MCF 10A (cell line): ENCODE measurements around the gene RCAN3. TPM values are rescaled to one million over a fixed set of nuclear protein-coding genes. Genes with fewer than 3 reads are reported as not detected.
"Not testable (repeated sequence)": the region's sequence is repeated elsewhere in the genome, so short reads cannot be mapped to it uniquely, and the experiment has no call there.

ENCODE experiments used
- BruUV-seq: library from RNA; stranded (reverse); fragments of 400-500 nt; replicated peaks from 2 replicates; lab custom pipeline; 2021; lab: Mats Ljungman, UMichigan
- CTCF ChIA-PET: fragments of 300-600 bp; sonication (Branson Sonifier 250); formaldehyde crosslinking; extraction: SDS; loops from one replicate; lab custom pipeline; 2021; ENCODE audit warnings: antibody characterized with exemption, inconsistent platforms; lab: Yijun Ruan, JAX
- POLR2A ChIA-PET: fragments of 300-600, 350-650 bp; sonication (Branson Sonifier 250); formaldehyde crosslinking; extraction: SDS; loops from one replicate; lab custom pipeline; 2020; ENCODE audit warnings: antibody characterized with exemption, inconsistent platforms; lab: Yijun Ruan, JAX
- DNase-seq: peaks from one replicate; pipeline ENCODE4 v3.0.0-alpha.2; 2018; ENCODE audit not compliant: unreplicated experiment
- H3K27ac Mint-ChIP-seq: one replicate; pipeline ENCODE4 v1.8.0; 2022; ENCODE audit warnings: mild to moderate bottlenecking, low read depth, mixed read lengths; ENCODE audit not compliant: unreplicated experiment
- H3K27me3 Mint-ChIP-seq: one replicate; pipeline ENCODE4 v1.8.0; 2022; ENCODE audit warnings: mixed read lengths; ENCODE audit not compliant: insufficient read depth, unreplicated experiment
- H3K36me3 Mint-ChIP-seq: one replicate; pipeline ENCODE4 v1.8.0; 2022; ENCODE audit warnings: mild to moderate bottlenecking, moderate library complexity, mixed read lengths; ENCODE audit not compliant: insufficient read depth, unreplicated experiment
- H3K4me1 Mint-ChIP-seq: one replicate; pipeline ENCODE4 v1.8.0; 2022; ENCODE audit warnings: mixed read lengths; ENCODE audit not compliant: insufficient read depth, unreplicated experiment
- H3K4me3 Mint-ChIP-seq: one replicate; pipeline ENCODE4 v1.8.0; 2022; ENCODE audit warnings: mild to moderate bottlenecking, moderate library complexity, mixed read lengths; ENCODE audit not compliant: unreplicated experiment
- H3K9me3 Mint-ChIP-seq: one replicate; pipeline ENCODE4 v1.8.0; 2022; ENCODE audit warnings: mixed read lengths; ENCODE audit not compliant: unreplicated experiment
- intact Hi-C: fragments of 100-400 bp; cut with micrococcal nuclease; formaldehyde crosslinking; loops from 2 replicates; pipeline ENCODE4 v1.14.1; 2022
- total RNA-seq: library from RNA; stranded (reverse); gene quantifications from 2 replicates; pipeline ENCODE4 v1.2.3, GENCODE V29; 2022
- TF ChIP-seq, protein P1 (sequence below): fragments of 200-600 bp; IDR thresholded peaks from one replicate; pipeline ENCODE4 v1.8.0; 2022; ENCODE audit warnings: antibody characterized with exemption, mild to moderate bottlenecking; ENCODE audit not compliant: unreplicated experiment

The RCAN3 gene
- total RNA-seq, 1 experiment from 2014 or later = 6.1 TPM

DNA sequence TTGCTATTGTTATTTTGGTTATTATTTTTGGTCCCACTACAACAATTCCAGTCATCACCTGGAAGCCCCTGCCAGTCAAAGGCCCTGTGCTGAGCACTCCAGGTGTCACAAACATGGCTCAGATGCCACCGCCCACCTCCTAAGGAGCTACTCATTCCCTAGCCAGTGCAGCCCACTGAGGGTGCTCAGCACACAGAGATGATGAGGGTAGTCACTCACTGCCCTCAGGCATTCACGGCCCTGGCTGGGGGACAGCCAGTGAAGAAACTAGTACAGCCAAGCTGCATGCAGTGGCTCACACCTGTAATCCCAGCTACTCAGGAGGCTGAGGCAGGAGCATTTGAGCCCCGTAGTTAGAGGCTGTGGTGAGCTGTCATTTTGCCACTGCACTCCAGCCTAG, 44.8 kb upstream of the RCAN3 start:
- H3K36me3 Mint-ChIP-seq = peaks cover 77% of the 10 kb centered on the region
- no peak overlapping the region for H3K4me3 Mint-ChIP-seq
- intact Hi-C loops = no loop called here
- ChIA-PET CTCF (interaction anchor here (0.6 to 1.4 kb wide), 3 partner anchors 43 to 146 kb away, joined by 3 to 6 read pairs (median 3); partner anchors contain the start of gene NIPAL3), POLR2A (no interaction called here)
- no peak overlapping the region for H3K27ac Mint-ChIP-seq
- TF ChIP-seq, protein P1, sequence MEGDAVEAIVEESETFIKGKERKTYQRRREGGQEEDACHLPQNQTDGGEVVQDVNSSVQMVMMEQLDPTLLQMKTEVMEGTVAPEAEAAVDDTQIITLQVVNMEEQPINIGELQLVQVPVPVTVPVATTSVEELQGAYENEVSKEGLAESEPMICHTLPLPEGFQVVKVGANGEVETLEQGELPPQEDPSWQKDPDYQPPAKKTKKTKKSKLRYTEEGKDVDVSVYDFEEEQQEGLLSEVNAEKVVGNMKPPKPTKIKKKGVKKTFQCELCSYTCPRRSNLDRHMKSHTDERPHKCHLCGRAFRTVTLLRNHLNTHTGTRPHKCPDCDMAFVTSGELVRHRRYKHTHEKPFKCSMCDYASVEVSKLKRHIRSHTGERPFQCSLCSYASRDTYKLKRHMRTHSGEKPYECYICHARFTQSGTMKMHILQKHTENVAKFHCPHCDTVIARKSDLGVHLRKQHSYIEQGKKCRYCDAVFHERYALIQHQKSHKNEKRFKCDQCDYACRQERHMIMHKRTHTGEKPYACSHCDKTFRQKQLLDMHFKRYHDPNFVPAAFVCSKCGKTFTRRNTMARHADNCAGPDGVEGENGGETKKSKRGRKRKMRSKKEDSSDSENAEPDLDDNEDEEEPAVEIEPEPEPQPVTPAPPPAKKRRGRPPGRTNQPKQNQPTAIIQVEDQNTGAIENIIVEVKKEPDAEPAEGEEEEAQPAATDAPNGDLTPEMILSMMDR = no peak
- H3K4me1 Mint-ChIP-seq = peaks cover 6% of the 10 kb centered on the region
- BruUV-seq = no TSS peak
- no peak for DNase-seq
- H3K27me3 Mint-ChIP-seq = no peaks in the 10 kb centered on the region
- no peaks in the 10 kb centered on the region for H3K9me3 Mint-ChIP-seq

DNA sequence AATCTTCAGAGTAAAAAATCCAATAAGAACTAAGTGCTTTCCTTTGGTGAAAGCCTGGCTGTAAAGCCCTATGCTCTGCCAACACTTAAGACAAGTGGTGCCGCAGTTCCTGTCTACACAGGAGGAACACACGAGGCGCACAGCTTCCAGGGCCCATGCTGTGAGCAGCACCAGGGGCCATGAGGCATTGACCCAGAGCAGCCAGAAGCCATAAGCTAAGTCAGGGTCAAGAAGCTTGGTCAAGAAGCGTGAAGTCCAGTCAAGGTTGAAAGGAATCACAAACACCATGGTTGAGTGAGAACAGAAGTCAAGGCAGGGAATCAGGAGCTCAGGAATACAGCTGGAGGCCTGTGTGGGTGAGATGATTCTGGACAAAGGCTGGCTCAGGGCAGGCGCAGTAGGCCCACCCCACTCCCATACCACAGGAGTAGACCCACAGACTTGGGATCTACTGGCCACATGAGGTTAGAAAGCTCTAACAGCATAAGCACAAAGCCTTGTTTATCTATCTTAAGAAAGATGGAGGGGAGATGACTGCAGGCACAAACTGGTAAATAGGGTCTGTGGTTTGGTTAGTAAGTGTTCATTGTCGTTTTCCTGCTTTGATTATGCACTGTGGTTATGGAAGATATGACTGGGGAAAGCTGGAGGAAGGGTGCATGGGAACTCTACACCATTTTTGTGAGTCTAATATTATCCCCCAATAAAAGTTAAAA, 42.9 kb upstream of the RCAN3 start:
- POLR2A ChIA-PET = no interaction called here
- BruUV-seq = no TSS peak
- TF ChIP-seq, protein P1 = no peak
- Mint-ChIP-seq H3K4me3 (no peak overlapping the region), H3K27ac (no peak overlapping the region), H3K27me3 (no peaks in the 10 kb centered on the region), H3K9me3 (no peaks in the 10 kb centered on the region), H3K4me1 (peaks cover 6% of the 10 kb centered on the region), H3K36me3 (peaks cover 74% of the 10 kb centered on the region)
- intact Hi-C loops = no loop called here
- DNase-seq = no peak
- CTCF ChIA-PET = no interaction called here

DNA sequence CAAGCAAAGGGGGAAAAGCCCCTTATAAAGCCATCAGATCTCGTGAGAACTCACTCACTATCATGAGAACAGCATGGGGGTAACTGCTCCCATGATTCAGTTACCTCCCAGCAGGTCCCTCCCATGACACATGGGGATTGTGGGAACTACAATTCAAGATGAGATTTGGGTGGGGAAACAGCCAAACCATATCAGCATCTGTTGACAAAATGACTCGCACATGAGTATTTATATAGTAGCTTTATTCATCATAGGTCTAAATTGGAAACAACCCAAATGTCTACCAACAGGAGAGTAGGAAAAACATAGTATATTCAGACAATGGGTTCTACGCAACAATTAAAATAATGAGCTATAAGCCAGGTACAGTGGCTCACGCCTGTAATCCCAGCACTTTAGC, 40.5 kb upstream of the RCAN3 start:
- H3K27me3 Mint-ChIP-seq, H3K9me3 Mint-ChIP-seq, intact Hi-C loops, BruUV-seq, POLR2A ChIA-PET, H3K27ac Mint-ChIP-seq, H3K4me3 Mint-ChIP-seq, CTCF ChIA-PET, H3K4me1 Mint-ChIP-seq: not testable (repeated sequence)
- peak; percentile 14 for DNase-seq
- peaks cover 71% of the 10 kb centered on the region for H3K36me3 Mint-ChIP-seq

DNA sequence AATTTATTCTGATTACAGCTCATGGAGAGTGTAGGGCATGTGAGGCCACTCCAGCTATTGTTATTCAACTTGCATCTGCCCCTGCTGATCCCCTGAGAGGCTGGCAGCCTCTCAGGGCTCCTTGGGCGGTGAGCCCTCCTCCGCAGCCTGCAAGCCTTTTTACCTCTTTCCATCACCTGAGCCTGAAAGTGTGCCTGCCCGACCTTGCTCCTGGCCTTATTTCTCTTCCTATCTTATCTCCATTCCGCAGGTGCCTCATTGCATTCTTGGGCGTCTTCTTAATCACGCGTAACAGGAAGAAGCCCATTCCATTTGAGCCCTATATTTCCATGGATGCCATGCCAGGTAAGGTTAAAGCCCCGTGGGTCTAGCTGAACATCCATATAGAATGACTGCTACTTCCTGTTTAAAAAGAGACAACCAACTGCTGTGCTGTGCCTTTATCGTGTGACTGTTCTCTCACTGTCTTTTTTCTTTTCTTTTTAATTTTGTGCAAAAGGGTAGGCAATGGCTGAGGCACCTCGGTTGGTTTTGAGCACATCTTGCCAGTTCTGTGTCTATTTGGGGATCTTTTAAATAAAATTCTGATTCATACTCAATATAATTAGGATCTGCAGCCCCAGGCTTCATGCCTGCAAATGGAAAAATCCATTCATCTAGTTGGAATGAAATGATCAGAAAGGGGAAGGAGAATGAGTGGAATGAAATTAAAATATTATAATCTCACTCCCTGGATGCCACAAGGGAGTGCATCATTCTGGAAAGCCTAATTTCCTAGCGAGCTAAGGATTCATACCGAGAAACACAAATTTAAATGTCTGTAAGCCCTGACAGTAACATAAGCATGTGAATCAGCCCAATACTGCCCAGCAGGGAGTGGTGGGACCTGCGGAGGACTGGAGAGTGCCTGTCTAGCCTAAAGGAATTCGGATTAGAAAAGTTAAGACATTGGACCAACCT, 38.6 kb upstream of the RCAN3 start:
- H3K27me3 Mint-ChIP-seq = no peaks in the 10 kb centered on the region
- CTCF ChIA-PET = interaction anchor here (0.6 to 1.0 kb wide), 2 partner anchors 28 to 265 kb away, joined by 3 to 4 read pairs; no protein-coding TSS in a partner anchor
- TF ChIP-seq, protein P1 = no peak
- intact Hi-C loops = no loop called here
- no peak overlapping the region for H3K27ac Mint-ChIP-seq
- no peaks in the 10 kb centered on the region for H3K9me3 Mint-ChIP-seq
- DNase-seq = no peak
- peaks cover 6% of the 10 kb centered on the region for H3K4me1 Mint-ChIP-seq
- H3K36me3 Mint-ChIP-seq = peaks cover 75% of the 10 kb centered on the region
- H3K4me3 Mint-ChIP-seq = no peak overlapping the region
- POLR2A ChIA-PET = no interaction called here
- no TSS peak for BruUV-seq
